Activated CD4-positive, alpha-beta T cell treated with anti-CD3 and anti-CD28 coated beads for 24 hours (primary cell): ENCODE measurements around the gene SCFD2.
"Not testable (repeated sequence)": the region's sequence is repeated elsewhere in the genome, so short reads cannot be mapped to it uniquely, and the experiment has no call there.

Experiments used
- DNase-seq, 2 donors: peaks; one replicate each; pipeline ENCODE4 v3.0.0-alpha.2; 2020; ENCODE audit warnings: low read depth in 2 of 2

The SCFD2 gene

DNA sequence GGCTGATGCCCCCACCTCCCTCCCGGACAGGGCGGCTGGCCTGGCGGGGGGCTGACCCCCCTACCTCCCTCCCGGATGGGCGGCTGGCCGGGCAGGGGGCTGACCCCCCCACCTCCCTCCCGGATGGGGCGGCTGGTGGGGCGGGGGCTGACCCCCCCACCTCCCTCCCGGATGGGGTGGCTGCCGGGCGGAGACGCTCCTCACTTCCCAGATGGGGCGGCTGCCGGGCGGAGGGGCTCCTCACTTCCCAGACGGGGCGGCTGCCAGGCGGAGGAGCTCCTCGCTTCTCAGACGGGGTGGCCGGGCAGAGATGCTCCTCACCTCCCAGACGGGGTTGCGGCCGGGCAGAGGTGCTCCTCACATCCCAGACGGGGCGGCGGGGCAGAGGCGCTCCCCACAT is 127.5 kb downstream of the SCFD2 start:
- DNase-seq, result not testable (repeated sequence)

DNA sequence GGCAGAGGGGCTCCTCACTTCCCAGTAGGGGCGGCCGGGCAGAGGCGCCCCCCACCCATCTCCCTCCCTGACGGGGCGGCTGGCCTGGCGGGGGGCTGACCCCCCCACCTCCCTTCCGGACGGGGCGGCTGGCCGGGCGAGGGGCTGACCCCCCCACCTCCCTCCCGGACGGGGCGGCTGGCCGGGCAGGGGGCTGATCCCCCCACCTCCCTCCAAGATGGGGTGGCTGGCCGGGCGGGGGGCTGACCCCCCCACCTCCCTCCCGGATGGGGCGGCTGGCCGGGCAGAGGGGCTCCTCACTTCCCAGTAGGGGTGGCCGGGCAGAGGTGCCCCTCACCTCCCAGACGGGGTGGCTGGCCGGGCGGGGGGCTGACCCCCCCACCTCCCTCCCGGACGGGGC is 128.1 kb downstream of the SCFD2 start:
- not testable (repeated sequence) for DNase-seq

DNA sequence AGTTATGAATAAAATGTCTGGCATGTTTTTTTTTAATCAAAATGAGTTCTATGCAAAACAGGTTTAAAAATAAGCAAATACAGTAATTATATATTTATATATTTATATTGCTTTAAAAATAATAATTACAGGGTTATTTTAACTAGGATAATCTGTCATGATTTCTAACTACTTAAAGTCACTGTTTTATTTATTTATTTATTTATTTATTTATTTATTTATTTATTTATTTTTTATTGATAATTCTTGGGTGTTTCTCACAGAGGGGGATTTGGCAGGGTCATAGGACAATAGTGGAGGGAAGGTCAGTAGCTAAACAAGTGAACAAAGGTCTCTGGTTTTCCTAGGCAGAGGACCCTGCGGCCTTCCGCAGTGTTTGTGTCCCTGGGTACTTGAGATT is 129.2 kb downstream of the SCFD2 start:
- not testable (repeated sequence) for DNase-seq

DNA sequence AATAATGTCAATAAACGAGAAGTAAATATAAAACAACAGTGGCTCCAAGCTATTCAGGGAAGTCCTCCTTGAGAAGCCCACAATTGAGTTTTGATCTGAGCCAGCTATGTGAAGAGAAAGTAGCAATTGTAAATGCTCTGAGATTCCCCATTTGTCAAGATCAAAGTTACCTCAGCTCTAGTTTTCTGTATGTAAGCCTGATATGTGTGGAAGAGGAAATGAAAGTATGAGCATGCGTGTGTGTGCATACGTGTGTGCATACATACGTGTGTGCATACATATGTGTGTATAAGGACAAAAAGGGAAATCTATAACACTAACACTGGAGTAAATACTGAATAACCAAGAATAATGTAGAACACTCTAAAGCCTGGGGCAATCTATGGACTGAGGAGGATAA is 130.3 kb downstream of the SCFD2 start:
- DNase-seq, result no peak

DNA sequence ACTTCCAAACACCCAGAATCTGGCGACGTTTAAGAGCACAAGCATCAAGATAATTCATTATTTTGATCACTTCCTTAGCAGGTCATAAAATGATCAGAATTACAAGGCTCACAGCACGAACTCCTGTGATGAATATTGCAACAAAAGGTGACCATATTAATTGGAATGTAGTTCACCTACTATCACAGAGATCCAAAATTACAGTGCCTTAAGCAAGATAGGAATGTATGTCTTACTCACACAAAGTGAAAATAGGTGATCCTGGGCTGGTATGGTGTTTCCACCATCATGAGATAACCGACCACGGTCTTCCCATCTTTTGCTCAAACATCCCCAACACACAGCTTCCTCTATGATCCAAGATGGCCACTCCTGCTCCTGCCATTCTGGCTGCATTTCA is 131.2 kb downstream of the SCFD2 start:
- no peak for DNase-seq

DNA sequence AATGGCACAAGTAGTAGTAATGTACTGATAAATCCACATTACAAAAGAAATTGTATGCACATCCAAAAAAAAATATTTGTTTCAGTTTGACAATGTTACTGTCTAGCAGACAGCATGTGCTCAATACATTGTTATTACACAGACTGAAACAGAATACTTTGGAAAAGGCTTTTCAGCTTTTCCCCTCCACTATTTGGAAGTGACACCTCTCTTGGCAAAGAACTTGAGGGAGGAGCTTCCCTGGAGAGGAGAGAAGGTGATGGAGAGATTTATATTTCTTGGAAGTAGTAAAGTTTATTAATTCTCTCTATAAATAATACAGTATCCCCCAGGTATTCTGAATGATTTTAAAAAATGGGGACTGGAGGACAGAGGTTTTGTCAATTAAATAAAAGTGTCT is 131.8 kb downstream of the SCFD2 start:
- no peak for DNase-seq

DNA sequence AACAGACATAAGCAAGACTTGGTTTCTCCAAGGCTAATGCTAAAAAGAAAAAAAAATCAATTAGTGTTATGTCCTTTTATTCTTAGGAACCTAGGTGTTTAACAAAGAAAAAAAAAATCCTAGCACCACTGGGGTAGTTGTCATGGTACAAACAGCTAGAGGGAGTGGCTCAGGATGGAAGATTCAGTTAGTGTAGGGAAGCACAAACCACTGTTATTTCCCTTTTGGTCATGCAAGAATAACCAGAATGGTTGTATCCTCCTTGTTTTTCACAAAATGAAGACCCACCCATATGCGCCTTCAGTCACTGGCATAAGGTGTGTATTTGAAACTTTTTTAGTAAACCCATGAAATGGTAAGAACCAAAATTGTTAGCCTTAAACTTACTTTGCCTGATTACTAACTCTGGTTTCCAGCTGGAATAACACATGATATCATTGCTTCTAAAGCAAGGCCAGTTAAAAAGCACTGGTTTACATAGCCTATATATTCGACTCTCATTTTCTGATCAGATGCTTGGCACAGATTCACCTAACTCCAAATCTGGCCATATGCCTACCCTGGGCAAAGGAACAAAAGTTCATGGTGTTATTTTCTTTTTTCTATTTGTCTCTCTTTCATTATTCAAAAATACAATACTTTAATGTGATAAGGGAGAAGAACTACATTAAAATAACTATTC is 132.6 kb downstream of the SCFD2 start:
- DNase-seq, result no peak

DNA sequence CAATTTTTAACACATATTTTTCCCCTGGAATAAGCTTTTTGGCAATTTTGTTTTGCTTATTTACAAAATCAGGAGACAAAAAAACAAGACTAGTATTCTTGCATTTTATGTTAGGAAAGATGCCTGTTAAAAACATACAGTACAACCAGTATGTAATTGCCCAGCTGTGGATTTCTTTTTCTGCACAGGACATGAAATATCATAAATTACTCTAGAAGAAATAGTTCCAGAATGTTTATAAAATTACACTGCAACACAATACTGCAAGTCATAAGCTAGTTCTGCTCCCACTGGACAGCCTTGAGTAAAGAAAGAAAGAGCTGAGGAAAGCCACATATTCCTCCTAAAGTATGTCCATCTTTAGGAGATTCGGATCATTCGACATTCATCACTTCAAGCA is 133.5 kb downstream of the SCFD2 start:
- DNase-seq, result no peak

DNA sequence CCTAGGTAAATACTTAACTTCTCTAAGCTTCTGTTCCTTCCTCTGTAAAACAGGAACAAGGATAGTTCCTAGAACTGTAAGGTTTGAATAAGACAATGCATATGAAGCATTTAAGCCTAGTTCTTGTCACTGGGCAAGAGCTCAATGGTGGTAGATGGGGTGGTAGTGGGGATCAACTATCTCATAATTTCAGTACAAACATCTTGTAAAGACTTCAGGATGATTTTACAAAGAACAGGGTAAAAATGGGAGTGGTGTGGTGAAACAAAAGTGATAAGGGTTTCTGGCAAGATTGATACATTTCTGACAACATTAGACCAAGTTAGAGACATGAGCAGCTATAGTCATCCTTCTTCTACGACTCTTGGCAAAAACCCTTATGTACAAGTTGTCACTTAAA is 137.8 kb downstream of the SCFD2 start:
- no peak for DNase-seq

DNA sequence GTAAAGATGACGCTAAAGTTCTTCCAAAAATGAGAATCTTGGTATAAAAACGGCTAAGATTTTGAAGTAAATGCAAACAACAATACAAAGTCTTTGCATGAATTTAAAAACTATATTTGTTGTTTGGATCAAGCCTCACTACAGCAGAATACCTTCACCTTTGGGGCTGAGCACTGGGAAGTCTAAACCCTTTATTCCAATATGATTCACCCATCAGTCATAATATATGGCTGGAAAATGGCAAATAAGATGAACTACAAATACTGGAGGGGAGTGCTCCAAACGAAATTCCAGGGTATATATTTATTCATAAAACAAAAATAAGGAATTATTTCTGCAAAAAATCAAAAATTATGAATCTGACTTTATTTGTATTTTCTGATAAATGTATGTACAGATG is 138.4 kb downstream of the SCFD2 start:
- no peak for DNase-seq

DNA sequence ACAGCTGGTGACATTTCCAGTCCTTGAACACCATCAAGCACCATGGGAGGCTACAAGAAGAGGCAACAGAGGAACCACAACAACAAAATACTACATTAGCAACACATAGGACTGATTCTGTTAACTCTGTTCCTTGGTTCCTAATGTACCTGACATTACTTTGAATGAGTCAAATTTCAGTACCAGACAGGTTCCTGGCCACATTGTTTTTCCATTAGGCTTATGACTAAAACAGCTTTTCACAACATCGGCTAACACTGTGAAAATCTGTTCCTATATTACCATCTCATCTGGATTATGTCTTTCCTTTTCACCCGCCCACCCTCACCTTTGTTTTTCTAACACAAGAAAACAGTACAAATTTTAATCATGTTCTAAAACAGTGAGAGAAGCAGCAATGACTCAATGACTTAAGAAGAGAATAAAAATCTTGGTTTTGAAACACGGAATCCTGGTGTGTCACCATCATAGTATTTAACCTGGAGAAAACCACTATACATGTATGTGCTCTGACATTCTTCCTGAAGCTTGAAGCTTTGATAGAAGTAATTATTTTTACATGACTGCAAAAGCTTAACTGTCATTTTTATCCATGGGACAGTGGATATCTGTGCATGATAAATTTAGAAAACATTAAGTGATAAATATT is 143.9 kb downstream of the SCFD2 start:
- no peak for DNase-seq

DNA sequence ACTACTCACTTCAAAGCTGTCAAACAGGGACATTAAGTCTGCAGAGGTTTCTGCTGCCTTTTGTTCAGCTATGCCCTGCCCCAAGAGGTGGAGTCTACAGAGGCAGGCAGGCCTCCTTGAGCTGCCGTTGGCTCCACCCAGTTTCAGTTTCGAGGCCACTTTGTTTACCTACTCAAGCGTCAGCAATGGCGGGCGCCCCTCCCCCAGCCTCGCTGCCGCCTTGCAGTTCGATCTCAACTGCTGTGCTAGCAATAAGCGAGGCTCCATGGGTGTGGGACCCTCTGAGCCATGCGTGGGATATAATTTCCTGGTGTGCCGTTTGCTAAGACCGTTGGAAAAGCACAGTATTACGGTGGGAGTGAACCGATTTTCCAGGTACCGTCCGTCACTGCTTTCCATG is 146.7 kb downstream of the SCFD2 start:
- DNase-seq, result not testable (repeated sequence)

DNA sequence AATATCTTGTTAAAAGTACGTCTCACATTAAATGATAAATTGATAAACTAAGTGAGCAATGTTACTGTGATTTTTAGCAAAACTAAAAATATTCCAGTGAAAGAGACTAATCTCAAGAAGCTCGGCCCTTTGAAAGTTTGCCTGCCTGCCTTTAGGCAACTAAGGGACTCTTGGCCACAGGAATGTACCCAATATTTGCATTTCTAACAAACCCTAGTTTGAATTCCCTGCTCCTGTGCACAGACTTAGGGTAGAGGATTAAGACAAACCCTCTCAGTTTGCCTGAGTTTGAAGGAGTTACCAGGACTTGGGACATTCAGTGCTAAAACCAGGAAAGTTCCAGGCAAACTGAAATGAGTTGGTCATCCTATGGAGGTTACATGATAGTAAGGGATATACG is 157.1 kb downstream of the SCFD2 start:
- no peak for DNase-seq

DNA sequence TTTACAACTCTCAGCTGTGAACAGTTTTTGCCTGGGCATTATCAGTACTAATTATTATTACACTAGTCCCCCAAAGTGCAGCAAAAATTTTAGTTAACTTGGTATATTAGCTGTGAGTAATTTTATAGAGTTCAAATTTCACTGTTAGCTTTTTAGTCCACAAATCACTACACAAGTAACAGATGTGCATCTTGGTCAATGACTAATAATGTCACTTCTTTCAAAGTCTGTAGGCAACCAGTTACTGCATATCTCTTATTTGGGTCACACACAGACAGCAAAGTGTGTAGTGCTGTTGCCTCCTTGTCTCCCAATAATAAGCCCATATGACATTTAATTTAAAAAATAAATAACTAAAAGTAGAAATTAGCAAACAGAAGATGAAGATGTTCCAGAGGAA is 159.9 kb downstream of the SCFD2 start:
- no peak for DNase-seq

DNA sequence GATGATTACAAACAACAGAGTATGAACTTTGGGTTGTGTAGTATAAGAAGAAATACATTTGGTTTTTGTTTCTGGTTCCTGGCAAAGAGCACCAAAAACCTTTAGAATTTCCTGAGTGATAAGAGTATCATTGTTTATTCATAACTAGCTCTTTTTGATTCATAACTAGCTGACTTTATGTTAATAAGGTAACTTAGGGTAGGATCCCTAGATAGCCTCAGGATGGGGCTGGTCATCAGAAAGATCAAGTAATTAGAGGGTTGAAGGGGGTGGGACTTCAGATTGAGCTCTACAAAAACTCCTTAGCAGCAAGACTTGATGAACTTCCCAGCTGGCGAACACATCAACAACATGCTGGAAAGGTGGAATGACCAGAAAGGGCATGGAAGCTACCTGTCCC is 166.5 kb downstream of the SCFD2 start:
- no peak for DNase-seq

DNA sequence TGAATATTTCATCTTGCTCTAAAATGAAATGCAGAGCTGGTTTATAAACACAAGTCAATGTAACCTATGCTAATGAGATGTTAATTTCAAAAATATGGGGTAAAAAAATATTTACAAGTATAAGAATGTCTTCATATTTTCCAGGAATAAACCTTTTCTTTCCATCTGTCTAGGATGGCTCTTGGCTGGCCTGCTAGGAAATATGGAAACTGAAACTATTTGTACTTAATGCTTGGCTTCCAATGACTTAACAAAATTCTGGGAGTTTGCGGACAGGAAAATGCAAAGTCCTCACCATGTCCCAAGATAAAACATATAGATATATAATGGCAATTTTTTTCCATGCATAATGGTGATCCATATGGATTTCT is 168.1 kb downstream of the SCFD2 start:
- DNase-seq, result no peak

DNA sequence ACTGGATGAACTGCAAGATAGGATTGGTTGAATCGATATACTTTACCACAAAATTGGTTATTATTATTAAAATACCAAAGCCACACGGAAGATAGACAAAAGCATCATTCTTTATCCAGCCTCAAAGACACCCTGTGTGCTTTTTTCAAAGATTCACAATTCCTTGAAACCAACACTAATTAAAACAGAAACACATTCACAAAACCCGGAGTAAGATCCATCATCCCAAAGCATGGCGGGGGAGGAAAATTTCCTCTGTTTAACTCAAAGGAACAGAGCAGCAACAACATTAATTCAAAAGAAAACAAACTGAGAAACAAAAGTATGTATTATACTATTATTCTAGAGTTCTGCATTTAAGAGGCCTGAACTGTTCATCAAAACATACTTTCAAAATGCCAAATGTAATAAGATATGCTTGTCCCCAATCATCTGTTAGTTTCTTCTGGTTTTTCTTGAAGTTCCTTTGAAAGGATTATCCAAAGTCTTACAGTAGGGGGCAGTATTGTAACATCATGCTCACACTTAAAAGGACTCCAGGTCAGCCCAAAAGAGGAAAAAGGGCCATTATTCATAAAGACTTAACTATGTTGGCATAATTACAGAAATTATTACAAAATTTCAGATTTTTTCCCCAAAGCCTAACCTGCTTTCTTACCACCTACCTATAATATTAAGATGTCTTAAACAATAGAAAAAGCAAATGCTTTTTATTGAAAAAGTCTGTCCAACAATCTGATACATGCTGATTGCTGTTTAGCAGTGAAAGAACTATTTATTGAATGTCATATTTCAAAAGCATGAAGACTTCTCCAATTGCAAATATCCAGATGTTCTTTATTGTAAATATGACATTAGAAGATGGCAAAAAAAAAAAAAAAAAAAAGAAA is 168.7 kb downstream of the SCFD2 start:
- no peak for DNase-seq

DNA sequence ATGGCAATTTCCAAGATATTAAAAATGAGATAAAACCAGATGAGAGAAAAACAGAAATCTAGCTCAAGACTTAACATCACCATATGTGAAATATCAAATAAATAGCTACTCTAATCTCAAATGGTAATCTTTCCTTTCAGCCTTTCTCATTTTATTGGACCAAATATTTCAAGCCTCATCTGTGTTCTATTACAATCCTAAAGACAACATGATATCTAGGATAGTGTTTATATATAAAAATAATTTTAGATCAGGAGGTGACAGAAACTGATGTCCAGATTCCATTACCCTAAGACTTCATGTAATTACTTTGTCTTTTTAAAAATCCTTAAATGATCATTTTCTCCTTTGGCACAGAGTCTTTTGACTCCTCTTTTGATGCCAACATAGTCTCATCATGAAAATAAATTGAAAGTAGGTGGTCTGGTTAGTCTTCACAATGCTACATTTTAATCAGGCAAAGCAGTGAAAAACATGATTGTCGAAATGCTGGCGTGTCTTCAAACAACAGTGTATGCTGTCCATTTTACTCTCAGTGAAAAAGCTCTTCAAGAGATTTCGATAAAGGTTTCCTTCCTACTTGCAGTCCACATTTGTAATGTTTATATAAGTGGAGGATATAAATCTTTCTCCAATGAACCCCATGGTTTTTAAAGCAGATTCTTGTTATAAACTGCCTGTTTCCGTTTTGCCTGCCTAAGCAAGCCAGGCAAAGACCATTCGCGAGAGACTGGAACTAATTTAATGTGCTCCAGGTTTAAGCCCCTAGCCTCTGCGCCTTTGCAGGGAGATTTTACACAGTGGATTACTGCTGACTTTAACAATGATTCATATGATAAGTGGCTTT is 169.8 kb downstream of the SCFD2 start:
- DNase-seq, result no peak

DNA sequence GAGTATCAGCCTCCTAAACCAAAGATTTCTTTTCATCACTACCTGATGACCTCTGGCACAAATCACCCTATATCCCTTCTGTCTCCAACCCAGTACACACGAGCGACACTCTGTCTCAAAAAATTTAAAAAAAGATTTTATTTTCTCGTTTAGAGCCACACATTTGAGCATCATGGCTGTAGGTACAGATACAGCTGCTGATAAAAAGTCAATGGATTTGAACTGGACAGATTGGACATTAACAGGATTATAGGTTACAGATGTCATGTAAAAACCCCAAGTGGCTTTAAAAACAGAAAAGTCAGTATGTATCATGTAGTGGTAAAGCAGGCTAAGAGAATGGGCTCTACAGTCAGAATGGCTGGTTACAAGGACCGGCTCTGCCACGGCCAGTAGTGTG is 171.1 kb downstream of the SCFD2 start:
- DNase-seq, result no peak

DNA sequence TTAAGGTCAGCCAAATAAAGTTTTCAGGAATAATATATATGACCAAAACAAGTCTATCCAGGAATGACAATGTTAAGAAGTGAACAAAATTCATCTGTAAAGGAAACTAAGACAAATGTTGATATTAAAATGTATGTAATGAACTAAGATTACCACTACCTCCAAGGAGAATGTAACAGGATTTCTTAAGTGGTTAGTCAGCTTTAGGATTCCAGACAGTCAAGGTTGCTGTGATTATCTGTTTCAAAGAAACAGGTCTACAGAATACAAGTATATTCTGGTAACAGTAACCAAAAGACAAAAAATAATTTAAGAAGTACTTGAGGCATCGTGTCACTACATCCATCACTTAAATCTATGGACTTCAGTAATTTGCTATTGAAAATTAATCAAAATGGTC is 172.8 kb downstream of the SCFD2 start:
- DNase-seq, result no peak

DNA sequence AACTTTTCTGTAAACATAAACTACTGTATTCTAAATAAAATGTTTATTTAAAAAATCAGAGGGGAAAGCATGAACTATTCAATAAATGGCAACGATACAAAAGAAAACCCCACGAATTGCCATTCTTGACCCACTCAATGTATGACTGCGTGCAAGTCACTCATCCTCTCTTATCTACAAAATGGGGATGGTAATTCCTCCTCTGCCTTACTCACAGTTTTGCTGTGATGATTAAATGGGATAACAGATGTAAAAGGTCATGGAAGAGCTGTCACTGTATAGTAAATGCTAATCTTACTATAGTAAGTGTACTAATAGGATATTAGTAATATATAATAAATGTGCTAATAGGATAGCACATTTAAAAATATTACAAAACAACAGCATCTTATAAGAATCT is 173.4 kb downstream of the SCFD2 start:
- no peak for DNase-seq

DNA sequence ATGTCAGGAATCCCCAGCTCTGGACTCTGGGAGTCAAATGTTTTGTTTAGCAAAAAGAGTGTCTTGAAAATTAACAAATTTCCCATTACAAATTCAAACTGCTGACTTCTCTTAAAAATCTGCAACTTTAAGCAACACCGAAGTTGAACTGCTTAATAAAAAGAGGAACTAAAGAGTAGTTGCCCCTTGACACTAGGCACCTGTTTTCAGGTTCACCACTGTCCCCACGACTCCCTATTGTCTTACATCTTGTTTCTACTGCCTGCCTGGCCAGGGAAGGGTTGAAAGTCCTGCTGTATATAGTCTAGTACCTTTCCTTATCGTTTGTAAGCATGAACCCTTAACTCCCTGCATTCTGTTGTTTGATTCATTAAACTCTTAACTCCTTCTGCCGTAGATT is 173.9 kb downstream of the SCFD2 start:
- DNase-seq, result no peak
